Osteoblast (primary cell): ENCODE data around the gene GALNT4. TPM values are rescaled to one million over a fixed set of nuclear protein-coding genes. Genes with fewer than 3 reads are reported as not detected.

ENCODE experiments used
- DNase-seq: peaks from one replicate; pipeline ENCODE4 v3.0.0; 2011; ENCODE audit warnings: low spot score, mixed read lengths; ENCODE audit not compliant: insufficient read length; ENCODE audit errors: missing footprints
- H2AFZ ChIP-seq: 2 replicates; pipeline ENCODE4 v1.6.0; 2011; ENCODE audit warnings: mild to moderate bottlenecking, low read length
- H3K27ac ChIP-seq: 2 replicates; pipeline ENCODE4 v1.5.1; 2011; ENCODE audit warnings: mild to moderate bottlenecking, low read depth, low read length, moderate library complexity
- H3K27me3 ChIP-seq: 2 replicates; pipeline ENCODE4 v1.6.0; 2012; ENCODE audit warnings: mild to moderate bottlenecking, control low read depth, inconsistent platforms, low read length, moderate library complexity; ENCODE audit not compliant: insufficient read depth
- H3K36me3 ChIP-seq: 2 replicates; pipeline ENCODE4 v1.5.1; 2011; ENCODE audit warnings: mild to moderate bottlenecking, low read length, control low read depth, moderate library complexity; ENCODE audit not compliant: insufficient read depth
- H3K4me1 ChIP-seq: 2 replicates; pipeline ENCODE4 v1.5.1; 2011; ENCODE audit warnings: mild to moderate bottlenecking, low read length, control low read depth, moderate library complexity; ENCODE audit not compliant: insufficient read depth
- H3K4me2 ChIP-seq: 2 replicates; pipeline ENCODE4 v1.6.0; 2011; ENCODE audit warnings: mild to moderate bottlenecking, low read length; ENCODE audit not compliant: insufficient read depth
- H3K4me3 ChIP-seq: fragments of 200-600 bp; sonication (generic); 3 replicates; pipeline ENCODE4 v1.5.1; 2012; ENCODE audit warnings: mild to moderate bottlenecking, low read length, inconsistent platforms; ENCODE audit not compliant: insufficient read depth
- H3K79me2 ChIP-seq: 2 replicates; pipeline ENCODE4 v1.6.0; 2012; ENCODE audit warnings: mild to moderate bottlenecking, low read length, control low read depth, inconsistent platforms; ENCODE audit not compliant: insufficient read depth
- H3K9me3 ChIP-seq: 2 replicates; pipeline ENCODE4 v1.5.1; 2011; ENCODE audit warnings: low read depth, low read length, control low read depth
- H4K20me1 ChIP-seq: 2 replicates; pipeline ENCODE4 v1.6.0; 2012; ENCODE audit warnings: mild to moderate bottlenecking, low read length, control low read depth; ENCODE audit not compliant: insufficient read depth
- CTCF ChIP-seq: IDR thresholded peaks from 2 replicates; pipeline ENCODE4 v1.5.1; 2011; ENCODE audit warnings: mild to moderate bottlenecking, low read depth, low read length, moderate library complexity; ENCODE audit errors: extremely low read depth
- total RNA-seq: library from RNA; depleted of rRNA; stranded (reverse); fragments of >200 nt; gene quantifications from 2 replicates; pipeline ENCODE4 v1.2.3, GENCODE V29; 2012

Gene GALNT4
- total RNA-seq, 1 donor = 9.4 TPM

- no peaks in the 10 kb centered on the region for H3K79me2 ChIP-seq
- H3K9me3 ChIP-seq = no peaks in the 10 kb centered on the region
- no peaks in the 10 kb centered on the region for H4K20me1 ChIP-seq
- no peak overlapping the region for H3K4me3 ChIP-seq
- H3K27ac ChIP-seq = no peak overlapping the region
- H3K4me2 ChIP-seq = no peak overlapping the region
- peaks cover 6% of the 10 kb centered on the region for H3K4me1 ChIP-seq
- H3K36me3 ChIP-seq = no peaks in the 10 kb centered on the region
- no peak for TF ChIP-seq CTCF
- DNase-seq = no peak
- no peaks in the 10 kb centered on the region for H3K27me3 ChIP-seq
- no peak overlapping the region for H2AFZ ChIP-seq
Observed at GRCh38 chr12:89499857-89500256, 24.7 kb downstream of the GALNT4 start.

- H3K27me3 ChIP-seq = no peaks in the 10 kb centered on the region
- peaks cover 12% of the 10 kb centered on the region for H3K4me1 ChIP-seq
- no peak overlapping the region for H3K4me3 ChIP-seq
- H3K27ac ChIP-seq = no peak overlapping the region
- H3K36me3 ChIP-seq = no peaks in the 10 kb centered on the region
- H3K9me3 ChIP-seq = no peaks in the 10 kb centered on the region
- H4K20me1 ChIP-seq = no peaks in the 10 kb centered on the region
- no peaks in the 10 kb centered on the region for H3K79me2 ChIP-seq
- no peak for TF ChIP-seq CTCF
- H2AFZ ChIP-seq = no peak overlapping the region
- H3K4me2 ChIP-seq = no peak overlapping the region
- no peak for DNase-seq
Observed at GRCh38 chr12:89497467-89497866, 27.1 kb downstream of the GALNT4 start.

GRCh38 chr12:89497005-89497404 lies 27.6 kb downstream of the GALNT4 start:
- H3K27me3 ChIP-seq = no peaks in the 10 kb centered on the region
- H4K20me1 ChIP-seq = no peaks in the 10 kb centered on the region
- H3K4me3 ChIP-seq = no peak overlapping the region
- TF ChIP-seq CTCF = no peak
- no peak overlapping the region for H2AFZ ChIP-seq
- H3K79me2 ChIP-seq = no peaks in the 10 kb centered on the region
- H3K27ac ChIP-seq = no peak overlapping the region
- H3K9me3 ChIP-seq = no peaks in the 10 kb centered on the region
- DNase-seq = no peak
- no peaks in the 10 kb centered on the region for H3K36me3 ChIP-seq
- H3K4me2 ChIP-seq = no peak overlapping the region
- H3K4me1 ChIP-seq = peaks cover 12% of the 10 kb centered on the region

- Histone ChIP-seq H3K27ac (peak overlapping the region; percentile 55), H2AFZ (peak overlapping the region; percentile 78), H3K27me3 (no peaks in the 10 kb centered on the region), H3K79me2 (no peaks in the 10 kb centered on the region), H3K4me3 (peak overlapping the region; percentile 51), H3K36me3 (no peaks in the 10 kb centered on the region), H3K9me3 (no peaks in the 10 kb centered on the region), H4K20me1 (no peaks in the 10 kb centered on the region), H3K4me1 (peaks cover 12% of the 10 kb centered on the region), H3K4me2 (peak overlapping the region; percentile 75)
- TF ChIP-seq CTCF = no peak
- DNase-seq = peak; percentile 81
Observed at GRCh38 chr12:89494411-89495231, 30.0 kb downstream of the GALNT4 start.
